Testis (tissue), 2 donors: ENCODE data around the gene SPIRE1.

Experiments
- CTCF ChIP-seq, 3 experiments: fragments of 450-650 bp in 2 of 3; fragments of 200-600 bp in 1 of 3; sonication (generic) in 1 of 3; IDR thresholded peaks; one replicate each; pipeline ENCODE4 v1.5.1; 2016 to 2019; ENCODE audit warnings: antibody characterized with exemption in 3 of 3, mild to moderate bottlenecking in 2 of 3, moderate library complexity in 1 of 3
- POLR2A ChIP-seq: fragments of 450-650 bp; IDR thresholded peaks from one replicate; pipeline ENCODE4 v1.6.1; 2017; ENCODE audit warnings: antibody characterized with exemption, mild to moderate bottlenecking, moderate library complexity

GRCh38 chr18:12579775-12580174 is 78.1 kb downstream of the SPIRE1 start:
- TF ChIP-seq CTCF (IDR thresholded peaks at IDR 0.05) (no peak), POLR2A (no peak)
